ENCODE data around the gene FAM81B.

- TF ChIP-seq TAF1 (IDR thresholded peaks at IDR 0.05; ENCODE audit: borderline replicate concordance, insufficient read depth, low read length): no peak
- TF ChIP-seq FOXP2 (optimal IDR thresholded peaks at IDR 0.05; ENCODE audit: borderline replicate concordance, extremely low read depth, extremely low read length, insufficient read depth): no peak
- no peak for TF ChIP-seq SIN3A (IDR thresholded peaks at IDR 0.05; ENCODE audit: borderline replicate concordance, insufficient read depth, low read length)
- TF ChIP-seq, protein P1, sequence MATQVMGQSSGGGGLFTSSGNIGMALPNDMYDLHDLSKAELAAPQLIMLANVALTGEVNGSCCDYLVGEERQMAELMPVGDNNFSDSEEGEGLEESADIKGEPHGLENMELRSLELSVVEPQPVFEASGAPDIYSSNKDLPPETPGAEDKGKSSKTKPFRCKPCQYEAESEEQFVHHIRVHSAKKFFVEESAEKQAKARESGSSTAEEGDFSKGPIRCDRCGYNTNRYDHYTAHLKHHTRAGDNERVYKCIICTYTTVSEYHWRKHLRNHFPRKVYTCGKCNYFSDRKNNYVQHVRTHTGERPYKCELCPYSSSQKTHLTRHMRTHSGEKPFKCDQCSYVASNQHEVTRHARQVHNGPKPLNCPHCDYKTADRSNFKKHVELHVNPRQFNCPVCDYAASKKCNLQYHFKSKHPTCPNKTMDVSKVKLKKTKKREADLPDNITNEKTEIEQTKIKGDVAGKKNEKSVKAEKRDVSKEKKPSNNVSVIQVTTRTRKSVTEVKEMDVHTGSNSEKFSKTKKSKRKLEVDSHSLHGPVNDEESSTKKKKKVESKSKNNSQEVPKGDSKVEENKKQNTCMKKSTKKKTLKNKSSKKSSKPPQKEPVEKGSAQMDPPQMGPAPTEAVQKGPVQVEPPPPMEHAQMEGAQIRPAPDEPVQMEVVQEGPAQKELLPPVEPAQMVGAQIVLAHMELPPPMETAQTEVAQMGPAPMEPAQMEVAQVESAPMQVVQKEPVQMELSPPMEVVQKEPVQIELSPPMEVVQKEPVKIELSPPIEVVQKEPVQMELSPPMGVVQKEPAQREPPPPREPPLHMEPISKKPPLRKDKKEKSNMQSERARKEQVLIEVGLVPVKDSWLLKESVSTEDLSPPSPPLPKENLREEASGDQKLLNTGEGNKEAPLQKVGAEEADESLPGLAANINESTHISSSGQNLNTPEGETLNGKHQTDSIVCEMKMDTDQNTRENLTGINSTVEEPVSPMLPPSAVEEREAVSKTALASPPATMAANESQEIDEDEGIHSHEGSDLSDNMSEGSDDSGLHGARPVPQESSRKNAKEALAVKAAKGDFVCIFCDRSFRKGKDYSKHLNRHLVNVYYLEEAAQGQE (IDR thresholded peaks at IDR 0.05; ENCODE audit: insufficient read depth in 1 of 2, low read depth in 2 of 2, low read length in 2 of 2): no peak
These were observed 69.5 kb downstream of the FAM81B start for GRCh38 chr5:95460665-95461064.
